ENCODE measurements around the gene STEAP3. TPM values are rescaled to one million over a fixed set of nuclear protein-coding genes. Genes with fewer than 3 reads are reported as not detected.

STEAP3 gene
- total and polyA plus RNA-seq, 12 donors: 5.0 to 18.2 (median 7.4) TPM

DNA sequence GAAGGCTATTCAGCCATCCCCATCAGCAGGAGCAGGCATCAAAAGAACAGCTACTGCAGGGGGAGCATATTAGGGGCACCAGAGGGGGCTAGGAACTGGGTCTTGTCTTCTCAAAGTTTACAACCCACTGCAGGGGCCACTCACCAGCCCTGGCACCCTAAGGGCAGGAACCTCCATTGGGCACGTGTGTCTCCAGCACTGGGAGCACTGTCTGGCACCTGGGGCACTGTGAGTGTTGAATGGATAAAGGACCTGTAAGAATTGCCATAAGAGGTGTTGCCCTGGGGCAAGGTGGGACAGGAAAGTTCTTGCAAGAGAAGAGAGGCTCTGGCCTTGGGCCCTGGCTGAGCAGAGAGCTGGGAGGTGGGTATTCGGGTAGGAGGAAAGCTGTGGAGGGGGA lies 1.4 kb upstream of the STEAP3 start:
- H3K9me3 ChIP-seq: no peaks in the 10 kb centered on the region
- no peak for DNase-seq
- H3K36me3 ChIP-seq: no peaks in the 10 kb centered on the region
- TF ChIP-seq, protein P1, sequence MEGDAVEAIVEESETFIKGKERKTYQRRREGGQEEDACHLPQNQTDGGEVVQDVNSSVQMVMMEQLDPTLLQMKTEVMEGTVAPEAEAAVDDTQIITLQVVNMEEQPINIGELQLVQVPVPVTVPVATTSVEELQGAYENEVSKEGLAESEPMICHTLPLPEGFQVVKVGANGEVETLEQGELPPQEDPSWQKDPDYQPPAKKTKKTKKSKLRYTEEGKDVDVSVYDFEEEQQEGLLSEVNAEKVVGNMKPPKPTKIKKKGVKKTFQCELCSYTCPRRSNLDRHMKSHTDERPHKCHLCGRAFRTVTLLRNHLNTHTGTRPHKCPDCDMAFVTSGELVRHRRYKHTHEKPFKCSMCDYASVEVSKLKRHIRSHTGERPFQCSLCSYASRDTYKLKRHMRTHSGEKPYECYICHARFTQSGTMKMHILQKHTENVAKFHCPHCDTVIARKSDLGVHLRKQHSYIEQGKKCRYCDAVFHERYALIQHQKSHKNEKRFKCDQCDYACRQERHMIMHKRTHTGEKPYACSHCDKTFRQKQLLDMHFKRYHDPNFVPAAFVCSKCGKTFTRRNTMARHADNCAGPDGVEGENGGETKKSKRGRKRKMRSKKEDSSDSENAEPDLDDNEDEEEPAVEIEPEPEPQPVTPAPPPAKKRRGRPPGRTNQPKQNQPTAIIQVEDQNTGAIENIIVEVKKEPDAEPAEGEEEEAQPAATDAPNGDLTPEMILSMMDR (IDR thresholded peaks at IDR 0.05): no peak
- WGBS, 2 donors: 83 to 95% methylated on average over 2 of the region's 2 CpGs
- intact Hi-C loops (cut with DNase I): loop anchor here in 4 of 10 donors (5.0 to 10.0 kb wide), 5 partner anchors 35 to 253 kb away; no protein-coding TSS in a partner anchor
- peaks cover 10 to 32% (median 17%) of the 10 kb centered on the region in 9 donors for H3K4me1 ChIP-seq
- H3K4me3 ChIP-seq: no peak overlapping the region
- ATAC-seq: no peak
- H3K27me3 ChIP-seq: peaks cover 0 to 9% (median 0%) of the 10 kb centered on the region in 7 donors
- H3K27ac ChIP-seq: no peak overlapping the region

DNA sequence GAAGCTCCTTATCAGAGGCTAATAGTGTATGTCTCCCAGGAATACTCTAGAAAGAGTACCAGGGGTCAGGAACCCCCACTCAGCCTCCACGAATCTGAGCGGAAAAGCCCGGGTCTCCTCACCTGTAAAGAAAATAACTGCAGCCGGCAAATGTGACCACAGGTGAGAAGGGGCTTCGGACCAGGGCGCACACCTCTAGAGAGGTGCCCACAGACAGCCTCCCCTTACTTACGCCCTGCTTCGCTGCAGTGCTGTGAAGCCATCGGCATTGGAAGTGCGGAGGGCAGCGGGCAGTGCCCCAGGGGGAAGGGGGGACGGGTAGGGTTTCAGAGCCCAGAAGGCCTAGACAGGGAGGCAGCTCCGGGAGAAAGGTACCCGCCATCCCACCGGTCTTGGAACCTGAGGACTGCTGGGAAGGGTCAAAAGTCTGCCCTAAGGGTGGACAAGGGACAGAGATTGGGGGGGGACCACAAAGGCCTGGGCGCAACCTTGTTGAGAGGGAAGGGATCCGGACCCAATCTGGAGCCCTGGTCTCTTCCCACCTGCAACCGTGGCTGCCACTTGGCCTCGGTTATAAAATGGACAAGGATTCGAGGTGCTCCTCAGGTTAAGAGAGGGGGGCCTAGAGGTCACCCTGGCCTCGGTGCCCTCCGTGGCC lies 642 bp upstream of the STEAP3 start:
- Histone ChIP-seq H3K9me3 (no peaks in the 10 kb centered on the region), H3K27ac (peak overlapping the region in 7 of 10 donors; percentile 32 to 70 (median 45)), H3K4me1 (peaks cover 10 to 32% (median 17%) of the 10 kb centered on the region in 9 donors), H3K36me3 (no peaks in the 10 kb centered on the region), H3K4me3 (peak overlapping the region; percentile 47 to 89 (median 72)), H3K27me3 (peaks cover 0 to 9% (median 0%) of the 10 kb centered on the region in 7 donors)
- intact Hi-C loops (cut with DNase I): loop anchor here in 4 of 10 donors (5.0 to 10.0 kb wide), 5 partner anchors 34 to 252 kb away; no protein-coding TSS in a partner anchor
- TF ChIP-seq, protein P1 (IDR thresholded peaks at IDR 0.05): no peak
- 74% methylated on average over 22 of the region's 22 CpGs for WGBS, 2 donors
- ATAC-seq (peak in 1 of 8 donors; percentile 2), DNase-seq (no peak)

DNA sequence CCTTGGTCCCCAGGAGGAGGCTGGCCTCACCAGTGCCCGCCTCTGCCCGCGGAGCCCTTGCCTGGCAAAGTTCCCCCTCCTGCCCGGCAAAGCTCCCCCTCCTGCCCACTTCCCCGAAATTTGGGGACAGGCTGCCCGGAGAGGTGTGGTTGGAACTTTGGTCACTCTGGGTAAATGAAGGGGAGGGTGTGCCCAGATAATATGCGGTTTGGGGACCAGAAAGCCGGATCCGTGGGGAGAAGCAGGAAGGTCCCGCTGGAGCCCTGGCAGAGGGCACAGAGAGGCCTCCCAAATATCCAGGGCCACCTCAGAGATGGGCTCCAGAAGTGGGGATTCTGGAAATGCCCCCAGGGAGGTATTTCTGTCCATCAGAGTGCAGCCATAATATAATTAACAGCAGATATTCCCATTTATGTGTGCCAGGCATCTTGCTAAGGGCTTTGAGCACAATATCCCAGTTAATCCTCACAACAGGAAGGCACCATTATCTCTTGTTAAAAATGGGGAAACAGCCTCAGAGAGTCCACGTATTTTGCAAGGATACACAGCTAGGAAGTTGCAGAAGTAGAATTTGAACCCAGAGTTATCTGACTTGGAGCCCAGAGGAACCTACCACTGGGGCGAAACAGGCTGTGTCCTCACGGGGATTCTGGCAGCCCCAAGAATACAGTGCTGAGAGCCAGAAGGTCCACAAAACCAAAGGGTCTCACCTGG lies 914 bp downstream of the STEAP3 start:
- Histone ChIP-seq H3K36me3 (no peaks in the 10 kb centered on the region), H3K9me3 (no peaks in the 10 kb centered on the region), H3K4me1 (peaks cover 9 to 26% (median 12%) of the 10 kb centered on the region in 9 donors), H3K27ac (peak overlapping the region in 3 of 10 donors; percentile 9 to 70 (median 65)), H3K27me3 (peaks cover 0 to 9% (median 0%) of the 10 kb centered on the region in 7 donors), H3K4me3 (peak overlapping the region; percentile 47 to 89 (median 72))
- intact Hi-C loops (cut with DNase I): loop anchor here in 4 of 10 donors (5.0 to 10.0 kb wide), 5 partner anchors 33 to 250 kb away; no protein-coding TSS in a partner anchor
- no peak for DNase-seq
- ATAC-seq: no peak
- WGBS, 2 donors: 25 to 34% methylated on average over 13 of the region's 13 CpGs
- TF ChIP-seq, protein P1 (IDR thresholded peaks at IDR 0.05): no peak

DNA sequence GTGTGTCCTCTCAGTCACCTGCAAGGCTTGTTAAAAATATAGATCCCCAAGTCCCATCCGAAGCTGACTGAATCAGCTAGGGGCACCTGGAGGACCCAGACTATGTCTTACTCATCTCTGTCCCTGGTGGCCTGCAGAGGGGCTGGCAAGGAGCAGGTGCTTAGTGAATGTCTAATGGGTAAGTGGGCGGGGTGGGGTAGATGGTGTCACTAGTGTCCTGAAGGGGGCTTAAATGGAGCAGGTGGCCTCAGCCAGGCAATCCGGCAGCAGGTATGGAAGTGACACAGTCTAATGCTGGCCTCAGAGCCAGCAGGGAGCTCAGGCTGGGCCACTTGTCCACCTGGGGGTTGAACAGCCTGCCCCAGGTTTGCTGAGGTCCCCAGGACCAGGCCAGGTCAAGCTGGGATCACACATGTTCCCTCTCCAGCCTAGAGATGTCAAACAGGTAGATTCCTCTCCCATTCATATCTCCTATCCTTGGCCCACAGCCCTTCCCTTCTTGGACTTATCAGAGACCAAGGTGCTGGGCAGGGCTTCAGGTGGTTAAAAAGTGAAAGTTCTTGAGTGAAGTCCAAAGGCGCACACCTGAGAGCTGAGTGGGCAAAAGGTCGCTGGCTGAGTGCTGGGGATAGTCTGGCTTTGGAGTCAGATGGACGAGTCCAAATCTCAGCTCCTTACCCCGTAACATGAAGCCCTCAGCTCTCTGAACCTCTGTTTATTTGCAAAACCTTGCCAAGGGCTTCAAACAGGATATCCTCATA lies 1.7 kb downstream of the STEAP3 start:
- intact Hi-C loops (cut with DNase I): loop anchor here in 2 of 10 donors (10.0 kb wide), 3 partner anchors 60 to 250 kb away; no protein-coding TSS in a partner anchor
- no peak overlapping the region for H3K4me3 ChIP-seq
- H3K27ac ChIP-seq: no peak overlapping the region
- DNase-seq (no peak), ATAC-seq (no peak)
- H3K36me3 ChIP-seq: no peaks in the 10 kb centered on the region
- H3K27me3 ChIP-seq: peaks cover 0 to 9% (median 0%) of the 10 kb centered on the region in 7 donors
- peaks cover 9 to 26% (median 12%) of the 10 kb centered on the region in 9 donors for H3K4me1 ChIP-seq
- no peaks in the 10 kb centered on the region for H3K9me3 ChIP-seq
- TF ChIP-seq, protein P1 (IDR thresholded peaks at IDR 0.05): no peak
- 94 to 95% methylated on average over 7 of the region's 7 CpGs for WGBS, 2 donors
